B cell (primary cell): ENCODE results near the gene CBLN1.

Source experiments
- EZH2 ChIP-seq: IDR thresholded peaks from 2 replicates; pipeline ENCODE4 v1.6.1; 2012; ENCODE audit warnings: borderline replicate concordance, low read depth, mild to moderate bottlenecking, moderate library complexity, low read length; ENCODE audit not compliant: insufficient read depth, poor library complexity, severe bottlenecking
- TF ChIP-seq, protein P1 (sequence below): fragments of 200-600 bp; IDR thresholded peaks from one replicate; pipeline ENCODE4 v1.8.0; 2022; ENCODE audit warnings: antibody characterized with exemption, mild to moderate bottlenecking

DNA sequence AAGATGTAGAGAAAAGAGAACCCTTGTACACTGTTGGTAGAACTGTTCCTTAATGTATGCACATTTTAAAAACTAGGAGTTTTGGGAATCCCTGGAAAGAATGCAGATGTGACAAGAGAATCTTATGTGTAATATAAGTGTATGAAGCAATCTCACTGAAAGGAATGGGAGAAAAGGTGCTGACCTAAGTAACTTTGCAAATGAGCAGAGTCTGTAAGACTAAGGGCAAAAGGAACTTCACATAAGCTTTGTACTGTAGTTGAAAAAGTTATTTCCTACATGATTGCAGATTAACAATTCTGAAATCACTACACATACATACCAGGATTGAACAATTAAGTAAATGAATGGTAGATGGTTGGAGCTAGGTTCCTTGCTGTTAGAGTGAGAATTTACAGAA is 22.3 kb downstream of the CBLN1 start:
- no peak for TF ChIP-seq EZH2
- TF ChIP-seq, protein P1, sequence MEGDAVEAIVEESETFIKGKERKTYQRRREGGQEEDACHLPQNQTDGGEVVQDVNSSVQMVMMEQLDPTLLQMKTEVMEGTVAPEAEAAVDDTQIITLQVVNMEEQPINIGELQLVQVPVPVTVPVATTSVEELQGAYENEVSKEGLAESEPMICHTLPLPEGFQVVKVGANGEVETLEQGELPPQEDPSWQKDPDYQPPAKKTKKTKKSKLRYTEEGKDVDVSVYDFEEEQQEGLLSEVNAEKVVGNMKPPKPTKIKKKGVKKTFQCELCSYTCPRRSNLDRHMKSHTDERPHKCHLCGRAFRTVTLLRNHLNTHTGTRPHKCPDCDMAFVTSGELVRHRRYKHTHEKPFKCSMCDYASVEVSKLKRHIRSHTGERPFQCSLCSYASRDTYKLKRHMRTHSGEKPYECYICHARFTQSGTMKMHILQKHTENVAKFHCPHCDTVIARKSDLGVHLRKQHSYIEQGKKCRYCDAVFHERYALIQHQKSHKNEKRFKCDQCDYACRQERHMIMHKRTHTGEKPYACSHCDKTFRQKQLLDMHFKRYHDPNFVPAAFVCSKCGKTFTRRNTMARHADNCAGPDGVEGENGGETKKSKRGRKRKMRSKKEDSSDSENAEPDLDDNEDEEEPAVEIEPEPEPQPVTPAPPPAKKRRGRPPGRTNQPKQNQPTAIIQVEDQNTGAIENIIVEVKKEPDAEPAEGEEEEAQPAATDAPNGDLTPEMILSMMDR: no peak
